Peyer's patch (tissue), 4 donors: Measurements from ENCODE around the gene PELI2.

Experiments used
- CTCF ChIP-seq, 6 experiments: fragments of 450-650 bp in 4 of 6; fragments of 200-600 bp in 2 of 6; sonication (generic) in 1 of 6; IDR thresholded peaks; one replicate each; pipeline ENCODE4 v1.5.1; 2017 to 2019; ENCODE audit warnings: antibody characterized with exemption in 6 of 6, mild to moderate bottlenecking in 3 of 6, moderate library complexity in 1 of 6
- POLR2A ChIP-seq, 2 donors: fragments of 450-650 bp; IDR thresholded peaks; one replicate each; pipeline ENCODE4 v1.5.1; 2017; ENCODE audit warnings: antibody characterized with exemption in 2 of 2, mild to moderate bottlenecking in 2 of 2, moderate library complexity in 2 of 2

- TF ChIP-seq CTCF (IDR thresholded peaks at IDR 0.05) (no peak), POLR2A (IDR thresholded peaks at IDR 0.05) (no peak)
Observed at GRCh38 chr14:56180754-56181542, 62.7 kb downstream of the PELI2 start.
